Head of caudate nucleus (tissue), 42 donors: ENCODE results near the gene PDILT.

Experiments used
- DNase-seq, 42 donors: peaks; one replicate each; pipeline versions ENCODE4 v3.0.0 to v3.0.0-alpha.2; 2020 to 2021; ENCODE audit warnings: mixed read lengths in 7 of 42
- intact Hi-C: fragments of 100-400 bp; cut with DNase I; formaldehyde crosslinking; loops from one replicate; pipeline ENCODE4 v1.15.0; 2022

PDILT gene

GRCh38 chr16:20380782-20381181 is 23.8 kb downstream of the PDILT start:
- intact Hi-C loops, result loop anchor here (5.0 kb wide), 1 partner anchor 473 kb away; no protein-coding TSS in a partner anchor
- DNase-seq, result no peak

GRCh38 chr16:20377181-20377580 is 27.4 kb downstream of the PDILT start:
- DNase-seq, result no peak
- intact Hi-C loops, result no loop called here

GRCh38 chr16:20372701-20373100 is 31.8 kb downstream of the PDILT start:
- intact Hi-C loops, result no loop called here
- no peak for DNase-seq

GRCh38 chr16:20369452-20370054 is 35.0 kb downstream of the PDILT start:
- intact Hi-C loops, result no loop called here
- DNase-seq, result no peak

- intact Hi-C loops, result no loop called here
- no peak for DNase-seq
Observed at GRCh38 chr16:20364051-20364450, 40.5 kb downstream of the PDILT start.

- intact Hi-C loops, result no loop called here
- no peak for DNase-seq
Observed at GRCh38 chr16:20363191-20363590, 41.3 kb downstream of the PDILT start.

- intact Hi-C loops, result no loop called here
Observed at GRCh38 chr16:20359997-20360396, 44.5 kb downstream of the PDILT start.

DNA sequence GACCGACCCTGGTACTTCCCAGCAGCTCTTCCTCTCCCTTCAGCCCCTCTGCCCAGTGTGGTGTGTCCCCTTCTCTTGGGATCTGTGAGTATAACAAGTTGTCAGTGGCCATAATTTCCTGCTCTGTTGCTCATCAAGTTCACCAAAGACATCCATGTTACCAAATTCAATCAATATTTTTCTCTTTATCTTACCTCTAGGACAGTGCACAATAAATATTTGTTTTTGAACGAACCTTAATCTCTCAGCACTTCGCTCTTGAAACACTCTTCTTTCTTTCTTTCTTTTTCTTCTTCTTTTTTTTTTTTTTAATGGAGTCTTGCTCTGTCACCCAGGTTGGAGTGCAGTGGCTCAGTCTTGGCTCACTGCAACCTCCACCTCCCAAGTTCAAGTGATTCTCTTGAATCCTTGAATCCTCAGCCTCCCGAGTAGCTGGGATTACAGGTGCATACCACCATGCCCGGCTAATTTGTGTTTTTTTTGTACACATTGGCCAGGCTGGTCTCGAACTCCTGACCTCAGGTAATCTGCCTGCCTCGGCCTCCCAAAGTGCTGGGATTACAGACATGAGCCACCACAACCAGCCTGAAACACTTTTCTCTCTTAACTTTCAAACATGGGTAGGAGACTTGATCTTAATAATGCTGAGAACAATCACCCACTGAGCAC is 49.3 kb downstream of the PDILT start:
- no peak for DNase-seq
- intact Hi-C loops, result no loop called here

More at GRCh38 chr16:20359997-20360396, 44.5 kb downstream of the PDILT start:
- no peak for DNase-seq

GRCh38 chr16:20353379-20353778 is 51.2 kb downstream of the PDILT start:
- intact Hi-C loops, result no loop called here
- no peak for DNase-seq

- intact Hi-C loops, result no loop called here
- DNase-seq, result no peak
Observed at GRCh38 chr16:20352615-20353014, 51.9 kb downstream of the PDILT start, which contains the start of gene UMOD. UMOD (minus strand) TSS chr16:20352715; CDS start chr16:20350737, 1,978 bp downstream.

DNA sequence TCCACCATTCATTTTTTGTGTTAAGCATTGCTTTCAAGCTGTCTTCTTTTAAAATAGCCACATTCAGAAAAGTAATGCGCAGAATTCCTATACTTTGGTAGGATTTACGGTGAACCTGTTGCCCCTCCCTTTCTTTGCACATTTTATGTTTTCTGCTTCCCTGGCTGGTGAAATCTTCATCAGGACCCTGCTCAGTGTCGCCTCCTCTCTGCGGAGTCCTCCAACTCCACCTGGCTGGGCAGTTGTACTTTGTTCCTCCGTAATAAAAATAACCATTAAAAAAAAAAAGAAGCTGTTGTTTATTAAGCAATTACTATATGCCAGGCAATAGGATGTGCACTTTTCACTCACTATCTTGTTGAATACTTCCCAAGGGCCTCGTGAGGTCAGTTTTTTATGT is 54.9 kb downstream of the PDILT start:
- DNase-seq, result no peak
- intact Hi-C loops, result no loop called here

DNA sequence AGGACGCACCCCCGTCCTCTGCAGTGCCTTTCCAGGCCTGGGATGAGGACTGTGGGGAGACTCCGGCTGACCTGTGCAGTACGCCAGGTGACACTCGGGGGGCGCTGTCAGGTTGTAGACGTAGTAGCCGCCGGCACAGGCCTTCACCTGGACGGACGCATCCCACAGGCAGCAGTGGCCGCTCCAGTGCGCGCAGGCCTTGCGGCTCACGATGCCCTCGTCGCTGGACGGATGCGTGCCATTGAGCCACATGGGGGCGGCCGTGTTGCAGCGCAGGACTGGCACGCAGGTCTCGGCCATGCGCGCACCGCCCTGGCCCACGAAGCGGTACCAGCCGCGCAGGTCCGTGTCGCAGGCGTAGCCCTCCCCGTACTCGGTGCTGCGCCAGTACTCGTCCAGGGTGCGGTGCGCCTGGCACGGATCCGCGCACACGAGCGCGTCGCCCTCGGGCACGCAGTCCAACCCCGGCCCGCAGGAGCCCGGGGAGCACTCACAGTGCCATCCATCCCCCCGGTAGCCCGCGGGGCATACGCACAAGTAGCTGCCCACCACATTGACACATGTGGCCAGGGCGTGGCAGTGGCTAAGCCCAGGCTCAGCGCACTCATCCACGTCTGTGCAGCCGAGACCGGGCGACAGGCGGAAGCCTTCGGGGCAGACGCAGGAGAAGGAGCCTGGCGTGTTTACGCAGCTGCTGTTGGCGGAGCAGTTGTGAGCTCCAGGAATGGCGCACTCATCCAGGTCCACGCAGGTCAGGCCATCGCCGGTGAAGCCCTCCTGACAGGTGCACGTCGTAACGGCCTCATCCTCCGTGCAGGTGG is 56.0 kb downstream of the PDILT start:
- intact Hi-C loops, result no loop called here
- no peak for DNase-seq

DNA sequence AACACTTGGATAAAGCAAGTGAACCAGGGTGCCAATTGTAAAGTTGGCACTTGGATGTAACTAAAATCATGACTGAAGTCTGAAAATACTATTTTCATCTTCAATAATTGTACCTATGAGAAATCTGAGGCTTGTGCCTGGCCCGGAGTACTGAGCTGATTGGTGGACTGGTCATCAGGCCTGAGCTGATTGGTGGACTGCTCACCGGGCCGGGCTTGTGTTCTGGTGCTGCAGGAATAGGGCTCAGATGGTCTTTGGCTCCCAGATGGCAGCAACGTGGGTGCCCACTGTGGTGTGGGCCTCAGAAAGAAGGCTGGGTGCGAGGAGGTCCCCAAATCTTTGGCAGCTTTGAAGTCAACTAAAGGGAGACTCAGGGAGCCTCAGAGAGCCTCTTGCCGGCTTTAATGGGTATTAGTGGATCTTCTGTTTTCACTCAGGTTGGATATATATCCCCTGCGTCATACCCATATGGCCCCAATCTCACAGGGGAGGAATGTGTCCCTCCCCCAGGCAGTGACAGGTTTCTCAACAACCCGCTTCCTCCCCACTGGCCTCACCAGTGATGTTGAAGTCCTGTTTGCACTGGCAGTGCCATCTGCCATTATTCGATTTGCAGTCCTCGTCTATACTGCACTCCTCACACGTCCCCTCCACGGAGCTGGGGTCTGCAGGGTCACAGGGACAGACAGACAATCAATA is 56.7 kb downstream of the PDILT start:
- intact Hi-C loops, result no loop called here
- DNase-seq, result no peak

GRCh38 chr16:20344611-20345010 is 59.9 kb downstream of the PDILT start:
- no peak for DNase-seq
- intact Hi-C loops, result no loop called here

DNA sequence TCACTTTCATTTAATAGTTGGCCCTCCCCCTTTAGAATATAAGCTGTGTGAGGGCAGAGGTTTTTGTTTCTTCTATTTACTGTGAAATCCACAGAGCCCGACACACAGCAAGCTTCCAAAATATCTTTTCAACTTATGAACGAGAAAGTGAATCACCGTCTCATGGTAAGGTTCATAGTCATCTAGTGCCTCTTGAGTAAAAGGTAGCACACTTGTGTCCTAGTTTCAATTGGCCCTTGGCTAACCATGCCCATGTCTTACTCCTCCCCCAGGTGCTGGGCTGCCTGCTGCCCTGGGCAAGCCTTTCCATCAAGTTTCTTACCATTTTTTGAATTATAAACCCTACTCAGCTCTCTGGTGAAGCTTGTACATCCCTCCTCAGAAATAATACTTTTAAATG is 64.8 kb downstream of the PDILT start:
- DNase-seq, result no peak
- intact Hi-C loops, result no loop called here

DNA sequence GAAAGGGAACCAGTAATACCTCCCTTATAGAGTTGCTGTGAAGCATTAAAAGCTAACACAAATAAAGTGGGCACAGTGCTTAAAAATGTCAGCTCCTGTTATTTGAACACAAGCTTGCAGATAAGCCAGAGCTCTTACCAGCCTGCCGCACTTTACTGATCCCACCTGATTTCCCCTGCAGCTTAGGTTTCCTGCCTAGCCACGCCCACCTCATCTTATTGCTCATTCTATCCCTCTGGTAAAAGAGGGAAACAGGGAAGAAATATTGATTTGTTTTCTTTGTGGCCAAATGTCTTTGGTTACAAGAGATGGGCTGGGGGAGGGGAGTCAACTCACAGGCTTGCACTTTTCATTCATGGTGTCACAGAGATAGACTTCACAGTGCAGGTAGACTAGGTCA is 67.6 kb downstream of the PDILT start:
- intact Hi-C loops, result no loop called here
- DNase-seq, result no peak

DNA sequence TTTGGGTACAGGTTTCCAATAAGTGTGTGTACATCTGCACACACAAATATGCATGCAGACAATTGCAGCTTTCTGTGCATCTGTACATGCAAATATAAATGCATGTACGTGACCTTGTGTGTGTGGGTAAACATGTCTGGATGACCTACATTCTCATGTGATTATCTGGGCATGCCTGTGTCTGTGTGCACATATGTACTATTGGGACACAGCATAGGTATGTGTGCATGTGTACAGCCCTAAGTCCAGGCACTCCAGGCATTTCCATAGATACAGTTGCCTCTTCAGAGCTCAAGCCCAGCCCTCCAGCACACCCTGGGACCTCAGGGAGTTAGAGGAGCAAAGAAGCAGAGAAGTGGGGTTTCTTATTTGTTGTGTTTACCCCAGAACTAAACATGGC is 70.1 kb downstream of the PDILT start:
- intact Hi-C loops, result no loop called here
- DNase-seq, result no peak

DNA sequence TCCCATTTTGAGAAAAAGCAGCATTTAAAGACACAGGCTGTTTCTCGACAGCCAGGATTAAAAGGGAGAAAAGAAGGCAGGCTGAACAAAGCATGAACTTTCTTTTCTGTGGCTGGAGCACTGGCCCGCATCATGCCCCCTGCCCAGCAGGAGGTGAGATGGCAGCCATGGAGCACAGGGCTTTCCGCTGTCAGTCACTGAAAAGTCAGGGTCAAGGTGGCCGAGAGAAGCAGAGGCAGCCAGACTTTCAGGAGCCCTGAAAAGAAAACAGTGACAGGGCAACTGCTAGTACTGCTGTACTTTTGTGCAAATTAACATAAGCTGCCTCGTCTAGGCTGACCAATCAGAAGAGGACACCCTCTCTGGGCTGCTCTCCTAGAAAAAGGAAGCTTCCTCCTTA is 71.4 kb downstream of the PDILT start:
- no peak for DNase-seq
- intact Hi-C loops, result no loop called here

DNA sequence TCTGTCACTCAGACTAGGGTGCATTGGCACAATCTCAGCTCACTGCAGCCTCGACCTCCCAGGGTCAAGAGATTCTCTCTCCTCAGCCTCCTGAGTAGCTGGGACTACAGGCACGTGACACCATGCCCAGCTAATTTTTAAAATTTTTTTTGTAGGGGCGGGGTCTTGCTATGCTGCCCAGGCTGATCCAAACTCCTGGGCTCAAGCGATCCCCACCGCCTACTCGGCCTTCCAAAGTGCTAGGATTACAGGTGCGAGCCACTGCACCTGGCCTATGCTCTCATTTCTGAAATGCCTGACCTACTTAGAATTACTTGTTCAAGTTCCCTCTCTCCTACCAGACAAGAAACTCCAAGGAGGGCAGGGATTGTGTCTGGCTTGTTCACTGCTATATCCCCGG is 72.1 kb downstream of the PDILT start:
- no peak for DNase-seq
- intact Hi-C loops, result no loop called here

DNA sequence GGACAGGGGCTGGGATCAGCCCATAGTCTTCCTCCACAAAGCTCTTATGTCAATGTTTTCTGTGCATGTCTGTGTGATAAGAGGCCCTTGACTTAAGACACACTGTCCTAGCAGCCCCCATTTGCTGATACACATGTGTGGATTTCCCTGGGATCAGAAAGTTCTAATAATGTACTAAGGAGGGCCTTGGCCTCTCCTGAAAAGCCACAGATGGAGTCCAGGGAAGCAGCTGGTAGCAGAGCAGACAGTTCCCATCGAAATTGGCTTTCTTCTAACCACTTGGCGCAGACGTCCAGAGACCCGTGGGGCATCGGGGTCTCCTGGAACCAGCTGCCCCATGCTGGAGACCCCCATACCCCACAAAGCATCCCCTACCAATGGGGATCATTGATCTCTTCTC is 72.9 kb downstream of the PDILT start:
- no peak for DNase-seq
- intact Hi-C loops, result no loop called here
